Heart left ventricle (tissue), 16 donors: ENCODE data around the gene MAPK10. TPM values are rescaled to one million over a fixed set of nuclear protein-coding genes. Genes with fewer than 3 reads are reported as not detected.
"Not testable (repeated sequence)": the region's sequence is repeated elsewhere in the genome, so short reads cannot be mapped to it uniquely, and the experiment has no call there.

ENCODE experiments used
- ATAC-seq, 4 donors: fragments of 200-7000 bp; cut with Tn5 transposase; one replicate each; pipeline ENCODE4 v1.9.1; 2020 to 2022; ENCODE audit warnings: moderate library complexity in 4 of 4, mild to moderate bottlenecking in 3 of 4, moderate number of reproducible peaks in 1 of 4
- DNase-seq, 5 donors: peaks; one replicate each; pipeline ENCODE4 v3.0.0-alpha.2; 2020
- H3K27ac ChIP-seq, 12 donors: fragments of 200-600 bp; sonication (generic) in 4 of 12; one replicate each; pipeline versions ENCODE4 v1.5.0 to v1.8.0; 2016 to 2022; ENCODE audit warnings: mild to moderate bottlenecking in 2 of 12
- H3K27me3 ChIP-seq, 9 donors: fragments of 200-600 bp; sonication (generic) in 2 of 9; one replicate each; pipeline versions ENCODE4 v1.5.1 to v1.8.0; 2016 to 2022; ENCODE audit warnings: mild to moderate bottlenecking in 3 of 9
- H3K36me3 ChIP-seq, 9 donors: fragments of 200-600 bp; sonication (generic) in 2 of 9; one replicate each; pipeline versions ENCODE4 v1.5.0 to v1.8.0; 2018 to 2022; ENCODE audit warnings: mild to moderate bottlenecking in 2 of 9
- H3K4me1 ChIP-seq, 12 donors: fragments of 200-600 bp; sonication (generic) in 4 of 12; one replicate each; pipeline versions ENCODE4 v1.5.0 to v1.8.0; 2016 to 2022; ENCODE audit warnings: mild to moderate bottlenecking in 3 of 12
- H3K4me3 ChIP-seq, 12 donors: fragments of 200-600 bp; sonication (generic) in 4 of 12; one replicate each; pipeline versions ENCODE4 v1.5.0 to v1.8.0; 2017 to 2022; ENCODE audit warnings: mild to moderate bottlenecking in 9 of 12, moderate library complexity in 4 of 12
- H3K9me3 ChIP-seq, 12 donors: fragments of 200-600 bp; sonication (generic) in 4 of 12; one replicate each; pipeline versions ENCODE4 v1.5.0 to v1.8.0; 2016 to 2022; ENCODE audit warnings: mild to moderate bottlenecking in 1 of 12
- CTCF ChIP-seq, 12 donors: fragments of 200-600 bp; sonication (generic) in 4 of 12; IDR thresholded peaks; one replicate each; pipeline versions ENCODE4 v1.5.0 to v1.8.0; 2018 to 2022; ENCODE audit warnings: antibody characterized with exemption in 12 of 12, mild to moderate bottlenecking in 5 of 12
- POLR2A ChIP-seq, 2 donors: fragments of 450-650 bp; IDR thresholded peaks; one replicate each; pipeline ENCODE4 v1.6.1; 2017; ENCODE audit warnings: antibody characterized with exemption in 2 of 2, mild to moderate bottlenecking in 2 of 2, moderate library complexity in 2 of 2
- WGBS, 4 donors: extraction: QIAGEN DNeasy Blood & Tissue Kit in 2 of 4; methylation state at CpG; one replicate each; pipeline versions ENCODE4 v1.1.5 to v1.1.7; 2013 to 2018; 5-methylcytosine and 5-hydroxymethylcytosine counted together
- intact Hi-C, 10 donors: fragments of 100-400 bp; cut with DNase I; formaldehyde crosslinking; loops; one replicate each; pipeline versions ENCODE4 v1.11.1 to v1.14.2; 2022
- polyA plus RNA-seq, 2 donors: library from polyadenylated mRNA; stranded (reverse); fragments of 200-250 nt; gene quantifications; one replicate each; pipeline ENCODE4 v1.2.3, GENCODE V29; 2013
- total RNA-seq, 9 donors: library from RNA; depleted of rRNA in 2 of 9; stranded (reverse); fragments of >200 nt in 2 of 9; fragmentation: NEBNext Ultra II Directional in 3 of 9; extraction: Animal tissue kit (Norgen Biotek cat#: 25700) in 3 of 9; gene quantifications; one replicate each; pipeline versions ENCODE4 v1.1.0 to v1.2.4, GENCODE V29; 2016 to 2023
- donor health status: ischemic (EF 13 %, LVEDD 7.1; RV severe dilation, severe dysfunction).
- donor health status: healthy with polysubstance abuse.
- donor health status: DM: no; HTN: yes; CAD: no.
- donor health status: DM: no; HTN: no; CAD: no.
- donor health status: ischemic (EF 25% LVEDD 6.9; RV normal size, moderate dysfunction).
- donor health status: ischemic (EF 25% LVEDD 5.7; RV mildly dilated, moderate dysfunction).
- donor health status: healthy.
- donor health status: DM: yes; HTN: yes; CAD: no.
- donor health status: ischemic (EF 35%, LVEDD 5.7; RV mildly dilated, moderate dysfunction).
- donor health status: nonischemic (EF 11% LVEDD 7.7; RV severe dilation, severe dysfunction).
- donor health status: DM: yes; HTN: yes; CAD: no.
- donor health status: PGD.
- donor health status: ischemic (EF 29% LVEDD 5.4; RV normal size, mild dysfunction).
- donor health status: nonischemic (EF 23%, LVEDD 6.1; RV moderate dilation, normal function).

The MAPK10 gene
- total and polyA plus RNA-seq, 11 donors, result 0.87 to 14.1 (median 2.7) TPM

GRCh38 chr4:86181585-86181984 is 178.3 kb downstream of the MAPK10 start:
- H3K9me3 ChIP-seq, result peaks cover 0 to 26% (median 2%) of the 10 kb centered on the region in 12 donors
- H3K36me3 ChIP-seq, result no peaks in the 10 kb centered on the region
- DNase-seq (no peak), ATAC-seq (no peak)
- no peak overlapping the region for H3K27ac ChIP-seq
- H3K4me3 ChIP-seq, result no peak overlapping the region
- no peaks in the 10 kb centered on the region for H3K4me1 ChIP-seq
- H3K27me3 ChIP-seq, result no peaks in the 10 kb centered on the region
- TF ChIP-seq CTCF (IDR thresholded peaks at IDR 0.05) (no peak), POLR2A (IDR thresholded peaks at IDR 0.05) (no peak)
- 50 to 57% (median 52%) methylated on average over 1 of the region's 1 CpG for WGBS, 4 donors
- intact Hi-C loops, result no loop called here

- intact Hi-C loops, result no loop called here
- no peaks in the 10 kb centered on the region for H3K27me3 ChIP-seq
- H3K27ac ChIP-seq, result no peak overlapping the region
- DNase-seq, result no peak
- ATAC-seq, result no peak
- H3K9me3 ChIP-seq, result peaks cover 0 to 18% (median 2%) of the 10 kb centered on the region in 12 donors
- no peaks in the 10 kb centered on the region for H3K4me1 ChIP-seq
- TF ChIP-seq POLR2A (IDR thresholded peaks at IDR 0.05) (no peak), CTCF (IDR thresholded peaks at IDR 0.05) (no peak)
- H3K36me3 ChIP-seq, result no peaks in the 10 kb centered on the region
- no peak overlapping the region for H3K4me3 ChIP-seq
These were observed 181.6 kb downstream of the MAPK10 start for GRCh38 chr4:86178211-86178610.

GRCh38 chr4:86174506-86174905 is 185.3 kb downstream of the MAPK10 start:
- no peaks in the 10 kb centered on the region for H3K36me3 ChIP-seq
- intact Hi-C loops, result no loop called here
- no peaks in the 10 kb centered on the region for H3K4me1 ChIP-seq
- no peak overlapping the region for H3K27ac ChIP-seq
- DNase-seq, result no peak
- TF ChIP-seq CTCF (IDR thresholded peaks at IDR 0.05), result no peak
- TF ChIP-seq POLR2A (IDR thresholded peaks at IDR 0.05), result no peak
- H3K9me3 ChIP-seq, result peaks cover 0 to 7% (median 2%) of the 10 kb centered on the region in 12 donors
- WGBS, 4 donors, result 59 to 82% (median 70%) methylated on average over 1 of the region's 1 CpG
- ATAC-seq, result no peak
- no peak overlapping the region for H3K4me3 ChIP-seq
- H3K27me3 ChIP-seq, result no peaks in the 10 kb centered on the region

GRCh38 chr4:86168335-86168734 is 191.5 kb downstream of the MAPK10 start:
- 87 to 95% (median 92%) methylated on average over 2 to 10 of the region's 10 CpGs for WGBS, 4 donors
- H3K9me3 ChIP-seq, H3K27ac ChIP-seq, H3K27me3 ChIP-seq, H3K4me3 ChIP-seq, ATAC-seq, H3K36me3 ChIP-seq, intact Hi-C loops, DNase-seq, H3K4me1 ChIP-seq: not testable (repeated sequence)

GRCh38 chr4:86160426-86160825 is 199.4 kb downstream of the MAPK10 start:
- ATAC-seq (no peak), DNase-seq (no peak)
- Histone ChIP-seq H3K27ac (no peak overlapping the region), H3K27me3 (no peaks in the 10 kb centered on the region), H3K9me3 (no peaks in the 10 kb centered on the region), H3K4me1 (no peaks in the 10 kb centered on the region), H3K4me3 (no peak overlapping the region), H3K36me3 (no peaks in the 10 kb centered on the region)
- intact Hi-C loops, result no loop called here
- TF ChIP-seq CTCF (IDR thresholded peaks at IDR 0.05), result no peak
- TF ChIP-seq POLR2A (IDR thresholded peaks at IDR 0.05), result no peak
- 64 to 76% (median 66%) methylated on average over 2 of the region's 2 CpGs for WGBS, 4 donors
